HG03135 (cell line): ENCODE measurements around the gene AFF1.
A peak's percentile ranks its signal among the peaks of the same experiment; 100 is the strongest.
"Not testable (repeated sequence)": the region's sequence is repeated elsewhere in the genome, so short reads cannot be mapped to it uniquely, and the experiment has no call there.

Experiments used
- ATAC-seq: cut with Tn5 transposase; IDR thresholded peaks from one replicate; pipeline ENCODE4 v1.9.1; 2021; ENCODE audit warnings: mild to moderate bottlenecking, moderate library complexity; ENCODE audit not compliant: unreplicated experiment

AFF1 gene

GRCh38 chr4:87077914-87078585 is 143.2 kb downstream of the AFF1 start:
- ATAC-seq = no peak

GRCh38 chr4:87078987-87079486 is 144.2 kb downstream of the AFF1 start:
- ATAC-seq = no peak

DNA sequence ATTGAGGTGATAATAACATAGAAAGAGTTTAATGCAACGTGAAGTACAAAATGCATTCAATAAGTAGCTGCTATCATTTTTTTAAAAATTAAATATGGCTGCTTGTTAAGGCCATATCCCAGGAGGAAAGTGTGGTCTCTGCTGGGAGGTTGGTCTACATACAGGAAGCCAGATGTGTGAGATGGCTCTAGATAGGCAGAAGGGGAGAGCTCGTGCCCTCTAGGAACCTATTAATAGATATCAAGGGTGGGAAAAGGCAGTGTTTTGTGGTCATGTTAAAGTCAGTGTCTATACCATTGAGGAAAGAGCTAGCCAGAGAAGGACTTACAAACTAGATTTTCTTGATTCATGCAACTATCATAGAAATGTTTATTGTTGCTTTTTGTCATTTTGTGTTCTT is 145.2 kb downstream of the AFF1 start:
- ATAC-seq = no peak

GRCh38 chr4:87080462-87080861 is 145.7 kb downstream of the AFF1 start:
- ATAC-seq = no peak

DNA sequence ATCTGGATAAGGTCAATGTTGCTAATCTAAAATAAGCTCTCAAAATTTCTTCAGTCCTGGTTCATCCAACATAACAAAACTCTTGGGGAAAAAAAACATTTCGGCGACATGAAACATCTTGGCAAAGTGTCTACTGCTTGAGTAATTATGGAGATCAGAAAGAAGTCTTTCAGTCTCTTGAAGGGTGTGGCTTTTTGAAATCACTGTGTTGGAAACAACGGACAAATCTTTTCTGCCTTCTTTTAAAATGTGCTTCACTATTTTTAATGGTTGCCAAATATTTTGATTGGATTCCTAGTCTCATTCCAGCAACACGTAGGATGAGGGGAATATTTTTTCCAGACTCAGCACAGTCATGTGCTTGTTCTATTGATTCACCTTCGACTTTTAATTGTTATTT is 147.0 kb downstream of the AFF1 start:
- ATAC-seq = no peak

DNA sequence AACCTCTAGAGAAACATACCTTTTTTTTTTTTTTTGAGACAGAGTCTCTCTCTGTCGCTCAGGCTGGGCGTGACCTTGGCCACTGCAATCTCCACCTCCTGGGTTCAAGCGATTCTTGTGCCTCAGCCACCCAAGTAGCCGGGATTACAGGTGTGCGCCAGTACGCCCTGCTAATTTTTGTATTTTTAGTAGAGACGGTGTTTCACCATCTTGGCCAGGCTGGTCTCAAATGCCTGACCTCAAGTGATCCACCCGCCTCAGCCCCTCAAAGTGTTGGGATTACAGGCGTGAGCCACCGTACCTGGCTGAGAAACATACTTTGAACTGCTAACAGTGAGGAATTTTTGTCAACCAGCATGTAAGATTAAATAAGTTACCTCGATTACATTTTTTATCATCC is 150.9 kb downstream of the AFF1 start:
- ATAC-seq = not testable (repeated sequence)

GRCh38 chr4:87086143-87086805 is 151.5 kb downstream of the AFF1 start:
- no peak for ATAC-seq

- no peak for ATAC-seq
These were observed 152.2 kb downstream of the AFF1 start for GRCh38 chr4:87087015-87087414.

- no peak for ATAC-seq
These were observed 152.6 kb downstream of the AFF1 start for GRCh38 chr4:87087420-87087819.

DNA sequence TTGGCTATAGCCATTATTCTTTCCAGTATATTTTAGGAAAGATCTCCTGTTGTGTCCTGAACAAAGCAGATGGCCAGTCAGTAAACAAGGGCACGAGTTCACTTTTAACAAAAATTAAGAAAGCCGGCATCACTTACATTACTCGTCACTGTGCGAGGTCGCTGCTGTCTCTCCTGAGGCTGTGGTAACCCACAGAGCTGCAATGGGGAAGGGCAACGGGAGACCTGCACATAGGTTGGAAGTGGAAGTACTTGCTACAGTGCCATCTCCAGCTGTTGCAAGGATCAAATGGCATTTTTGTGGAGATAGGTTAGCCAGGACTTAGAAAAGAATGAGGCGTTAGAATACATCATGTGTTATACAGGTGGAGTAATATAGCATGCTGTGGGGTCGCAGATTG is 153.4 kb downstream of the AFF1 start:
- no peak for ATAC-seq

GRCh38 chr4:87089368-87089767 is 154.6 kb downstream of the AFF1 start:
- ATAC-seq = no peak

DNA sequence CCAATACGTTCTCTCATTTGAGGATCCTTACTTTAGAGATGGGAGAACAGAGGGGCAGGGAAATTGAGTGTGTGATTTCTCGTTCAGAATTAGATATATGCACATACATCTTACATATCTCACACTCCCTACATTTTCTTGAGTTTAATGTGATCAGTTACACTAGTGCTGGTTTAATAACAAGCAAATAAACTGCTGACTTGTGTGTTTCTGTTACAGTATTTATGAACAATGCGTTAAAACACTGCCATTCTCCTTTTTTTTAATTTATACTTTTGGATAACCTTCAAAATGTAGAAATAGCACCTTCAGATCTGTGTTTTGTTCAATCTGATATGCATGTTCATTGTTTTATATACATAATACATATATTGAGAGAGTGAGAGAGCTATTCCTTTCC is 155.5 kb downstream of the AFF1 start:
- ATAC-seq = no peak

DNA sequence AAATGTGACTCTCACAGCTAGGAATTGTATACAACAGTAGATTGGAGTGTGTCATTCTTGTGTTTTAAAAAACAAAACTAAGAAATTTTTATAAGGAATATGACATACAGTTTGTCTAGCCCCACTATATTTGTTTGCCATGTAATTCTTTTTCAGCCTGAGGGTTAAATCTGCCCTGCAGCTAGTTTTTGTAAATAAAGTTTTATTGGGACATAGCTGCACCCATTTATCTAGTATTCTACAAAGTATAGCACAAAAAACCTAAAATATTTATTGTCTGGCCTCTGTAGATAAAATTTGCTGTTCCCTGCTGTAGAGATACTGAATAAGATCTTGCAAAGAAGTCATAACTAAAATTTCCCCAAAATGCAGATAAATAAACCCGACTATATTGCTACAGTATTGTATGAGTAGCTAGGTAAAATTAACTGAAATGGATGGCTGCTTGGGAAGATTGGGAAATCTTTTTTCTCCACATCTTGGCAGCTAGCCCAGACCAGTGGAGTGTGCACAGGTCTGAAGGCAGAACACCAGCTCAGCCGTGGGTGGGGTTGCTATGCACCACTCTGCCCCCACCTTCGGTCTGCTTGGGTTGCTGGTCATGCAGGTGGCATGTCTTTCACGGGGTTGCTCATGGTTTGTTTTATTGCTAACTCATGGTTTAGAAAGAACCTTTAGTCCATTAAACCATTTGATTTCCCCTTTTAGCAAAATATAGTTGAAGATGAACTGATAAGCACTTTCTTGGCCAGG is 157.8 kb downstream of the AFF1 start:
- ATAC-seq = no peak

- ATAC-seq = peak; percentile 75
These were observed 158.8 kb downstream of the AFF1 start for GRCh38 chr4:87093443-87094123.

GRCh38 chr4:87097075-87097474 is 162.3 kb downstream of the AFF1 start:
- ATAC-seq = no peak

GRCh38 chr4:87100168-87100567 is 165.4 kb downstream of the AFF1 start:
- no peak for ATAC-seq

- ATAC-seq = no peak
These were observed 166.9 kb downstream of the AFF1 start for GRCh38 chr4:87101543-87102199.

DNA sequence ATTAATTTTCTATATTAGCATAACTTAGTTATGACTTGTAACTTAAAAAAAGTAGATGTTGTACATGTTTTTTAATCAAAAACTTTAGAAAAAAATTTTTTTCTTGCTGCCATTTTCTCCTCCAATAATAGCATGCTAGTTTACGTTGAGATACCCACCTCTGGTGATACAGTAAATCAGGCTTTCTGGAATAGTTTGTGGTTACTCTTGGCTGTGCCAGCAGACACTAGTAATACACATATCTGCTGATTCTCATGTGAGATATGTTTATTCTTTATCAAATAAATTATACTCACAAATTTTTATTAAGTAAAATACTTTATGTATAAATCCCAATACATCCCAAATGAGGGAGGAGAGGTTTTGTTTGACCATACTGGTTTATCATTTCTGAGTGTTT is 168.3 kb downstream of the AFF1 start:
- no peak for ATAC-seq

DNA sequence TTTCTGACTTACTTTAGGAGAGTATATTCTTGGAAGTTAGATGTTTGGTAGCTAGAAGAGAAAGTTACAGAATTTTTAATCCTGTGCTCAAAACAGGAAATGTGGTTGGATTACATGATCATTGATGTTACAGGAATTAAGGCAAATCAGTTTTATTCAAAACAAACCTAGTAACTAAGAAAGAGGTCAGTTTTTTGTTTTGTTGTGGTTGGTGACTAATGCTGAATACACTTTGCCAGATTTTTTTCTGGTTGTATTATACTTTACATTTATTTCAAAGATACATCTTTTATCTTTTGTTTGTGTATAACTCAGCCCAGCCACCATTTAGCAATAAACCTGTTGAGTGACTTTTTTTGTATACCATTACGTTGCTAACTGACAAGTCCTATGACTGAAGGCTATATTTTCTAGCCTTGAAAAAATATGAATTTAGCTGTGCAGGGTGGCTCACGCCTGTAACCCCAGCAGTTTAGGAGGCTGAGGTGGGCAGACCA is 168.9 kb downstream of the AFF1 start:
- ATAC-seq = no peak

DNA sequence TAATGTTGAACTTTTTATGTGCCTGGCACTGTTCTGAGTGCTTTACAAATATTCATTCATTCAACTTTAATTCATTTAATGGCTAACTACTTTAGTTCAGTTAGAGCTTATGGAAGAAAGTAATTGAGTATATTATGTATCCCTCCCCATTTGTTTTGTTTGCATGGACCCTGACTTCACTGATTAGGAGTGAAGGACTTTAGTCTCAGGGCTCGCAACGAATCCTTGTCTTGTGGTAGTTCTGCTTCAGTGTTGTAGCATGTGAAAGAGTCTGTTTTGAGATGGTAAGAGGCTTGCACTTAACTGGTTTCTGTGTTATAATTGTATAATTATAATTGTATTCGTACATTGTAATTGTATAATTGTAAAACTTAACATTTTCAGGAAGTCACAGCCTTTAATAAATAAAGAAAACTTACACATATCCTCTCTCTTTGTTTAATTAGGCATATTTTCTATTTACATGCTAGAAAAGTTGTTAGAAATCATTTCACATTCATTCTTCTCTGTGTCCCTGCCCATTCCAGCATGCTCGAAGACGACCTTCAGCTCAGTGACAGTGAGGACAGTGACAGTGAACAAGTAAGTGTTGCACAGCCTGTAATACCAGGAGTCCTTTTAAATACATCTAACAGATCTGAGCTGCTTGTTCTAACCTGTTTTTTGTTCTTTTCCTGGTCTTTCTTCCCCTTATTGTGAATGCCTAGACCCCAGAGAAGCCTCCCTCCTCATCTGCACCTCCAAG is 170.5 kb downstream of the AFF1 start:
- ATAC-seq = no peak
